ENCODE data around the gene PIK3C3.

PIK3C3 gene

GRCh38 chr18:42126586-42126985 is 171.6 kb downstream of the PIK3C3 start:
- TF ChIP-seq TOX (CRISPR knock-in tag; IDR thresholded peaks at IDR 0.05; ENCODE audit: borderline replicate concordance) (no peak), BACH2 (CRISPR knock-in tag; IDR thresholded peaks at IDR 0.05; ENCODE audit: borderline replicate concordance) (no peak), ZNF70 (CRISPR knock-in tag; IDR thresholded peaks at IDR 0.05) (no peak), ISL1 (CRISPR knock-in tag; IDR thresholded peaks at IDR 0.05) (no peak)
- no peak for ATAC-seq

- no peak for TF ChIP-seq TCF4 (CRISPR knock-in tag; IDR thresholded peaks at IDR 0.05; ENCODE audit: borderline replicate concordance)
- TF ChIP-seq, protein P1, sequence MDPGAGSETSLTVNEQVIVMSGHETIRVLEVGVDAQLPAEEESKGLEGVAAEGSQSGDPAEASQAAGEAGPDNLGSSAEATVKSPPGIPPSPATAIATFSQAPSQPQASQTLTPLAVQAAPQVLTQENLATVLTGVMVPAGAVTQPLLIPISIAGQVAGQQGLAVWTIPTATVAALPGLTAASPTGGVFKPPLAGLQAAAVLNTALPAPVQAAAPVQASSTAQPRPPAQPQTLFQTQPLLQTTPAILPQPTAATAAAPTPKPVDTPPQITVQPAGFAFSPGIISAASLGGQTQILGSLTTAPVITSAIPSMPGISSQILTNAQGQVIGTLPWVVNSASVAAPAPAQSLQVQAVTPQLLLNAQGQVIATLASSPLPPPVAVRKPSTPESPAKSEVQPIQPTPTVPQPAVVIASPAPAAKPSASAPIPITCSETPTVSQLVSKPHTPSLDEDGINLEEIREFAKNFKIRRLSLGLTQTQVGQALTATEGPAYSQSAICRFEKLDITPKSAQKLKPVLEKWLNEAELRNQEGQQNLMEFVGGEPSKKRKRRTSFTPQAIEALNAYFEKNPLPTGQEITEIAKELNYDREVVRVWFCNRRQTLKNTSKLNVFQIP (CRISPR knock-in tag; IDR thresholded peaks at IDR 0.05; ENCODE audit: borderline replicate concordance, low read depth), result no peak
- no peak for TF ChIP-seq ZFP30 (CRISPR knock-in tag; IDR thresholded peaks at IDR 0.05)
- no peak for TF ChIP-seq CSDC2 (CRISPR knock-in tag; IDR thresholded peaks at IDR 0.05)
- TF ChIP-seq PPARA (CRISPR knock-in tag; IDR thresholded peaks at IDR 0.05; ENCODE audit: borderline replicate concordance), result no peak
- no peak for TF ChIP-seq SNAI2 (CRISPR knock-in tag; IDR thresholded peaks at IDR 0.05)
- TF ChIP-seq ISL1 (CRISPR knock-in tag; IDR thresholded peaks at IDR 0.05), result no peak
- TF ChIP-seq ZC3H10 (CRISPR knock-in tag; IDR thresholded peaks at IDR 0.05), result no peak
- TF ChIP-seq, protein P2, sequence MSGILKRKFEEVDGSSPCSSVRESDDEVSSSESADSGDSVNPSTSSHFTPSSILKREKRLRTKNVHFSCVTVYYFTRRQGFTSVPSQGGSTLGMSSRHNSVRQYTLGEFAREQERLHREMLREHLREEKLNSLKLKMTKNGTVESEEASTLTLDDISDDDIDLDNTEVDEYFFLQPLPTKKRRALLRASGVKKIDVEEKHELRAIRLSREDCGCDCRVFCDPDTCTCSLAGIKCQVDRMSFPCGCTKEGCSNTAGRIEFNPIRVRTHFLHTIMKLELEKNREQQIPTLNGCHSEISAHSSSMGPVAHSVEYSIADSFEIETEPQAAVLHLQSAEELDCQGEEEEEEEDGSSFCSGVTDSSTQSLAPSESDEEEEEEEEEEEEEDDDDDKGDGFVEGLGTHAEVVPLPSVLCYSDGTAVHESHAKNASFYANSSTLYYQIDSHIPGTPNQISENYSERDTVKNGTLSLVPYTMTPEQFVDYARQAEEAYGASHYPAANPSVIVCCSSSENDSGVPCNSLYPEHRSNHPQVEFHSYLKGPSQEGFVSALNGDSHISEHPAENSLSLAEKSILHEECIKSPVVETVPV (CRISPR knock-in tag; IDR thresholded peaks at IDR 0.05), result no peak
- no peak for TF ChIP-seq ARNTL (CRISPR knock-in tag; IDR thresholded peaks at IDR 0.05; ENCODE audit: borderline replicate concordance, low read depth)
- no peak for TF ChIP-seq ZNF8 (CRISPR knock-in tag; IDR thresholded peaks at IDR 0.05)
- TF ChIP-seq ZNF70 (CRISPR knock-in tag; IDR thresholded peaks at IDR 0.05), result no peak
- TF ChIP-seq, protein P3, sequence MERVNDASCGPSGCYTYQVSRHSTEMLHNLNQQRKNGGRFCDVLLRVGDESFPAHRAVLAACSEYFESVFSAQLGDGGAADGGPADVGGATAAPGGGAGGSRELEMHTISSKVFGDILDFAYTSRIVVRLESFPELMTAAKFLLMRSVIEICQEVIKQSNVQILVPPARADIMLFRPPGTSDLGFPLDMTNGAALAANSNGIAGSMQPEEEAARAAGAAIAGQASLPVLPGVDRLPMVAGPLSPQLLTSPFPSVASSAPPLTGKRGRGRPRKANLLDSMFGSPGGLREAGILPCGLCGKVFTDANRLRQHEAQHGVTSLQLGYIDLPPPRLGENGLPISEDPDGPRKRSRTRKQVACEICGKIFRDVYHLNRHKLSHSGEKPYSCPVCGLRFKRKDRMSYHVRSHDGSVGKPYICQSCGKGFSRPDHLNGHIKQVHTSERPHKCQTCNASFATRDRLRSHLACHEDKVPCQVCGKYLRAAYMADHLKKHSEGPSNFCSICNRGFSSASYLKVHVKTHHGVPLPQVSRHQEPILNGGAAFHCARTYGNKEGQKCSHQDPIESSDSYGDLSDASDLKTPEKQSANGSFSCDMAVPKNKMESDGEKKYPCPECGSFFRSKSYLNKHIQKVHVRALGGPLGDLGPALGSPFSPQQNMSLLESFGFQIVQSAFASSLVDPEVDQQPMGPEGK (CRISPR knock-in tag; IDR thresholded peaks at IDR 0.05; ENCODE audit: borderline replicate concordance), result no peak
- TF ChIP-seq BACH2 (CRISPR knock-in tag; IDR thresholded peaks at IDR 0.05; ENCODE audit: borderline replicate concordance), result no peak
- no peak for TF ChIP-seq ZNF565 (CRISPR knock-in tag; conservative IDR thresholded peaks at IDR 0.05; ENCODE audit: low read depth)
- TF ChIP-seq, protein P4, sequence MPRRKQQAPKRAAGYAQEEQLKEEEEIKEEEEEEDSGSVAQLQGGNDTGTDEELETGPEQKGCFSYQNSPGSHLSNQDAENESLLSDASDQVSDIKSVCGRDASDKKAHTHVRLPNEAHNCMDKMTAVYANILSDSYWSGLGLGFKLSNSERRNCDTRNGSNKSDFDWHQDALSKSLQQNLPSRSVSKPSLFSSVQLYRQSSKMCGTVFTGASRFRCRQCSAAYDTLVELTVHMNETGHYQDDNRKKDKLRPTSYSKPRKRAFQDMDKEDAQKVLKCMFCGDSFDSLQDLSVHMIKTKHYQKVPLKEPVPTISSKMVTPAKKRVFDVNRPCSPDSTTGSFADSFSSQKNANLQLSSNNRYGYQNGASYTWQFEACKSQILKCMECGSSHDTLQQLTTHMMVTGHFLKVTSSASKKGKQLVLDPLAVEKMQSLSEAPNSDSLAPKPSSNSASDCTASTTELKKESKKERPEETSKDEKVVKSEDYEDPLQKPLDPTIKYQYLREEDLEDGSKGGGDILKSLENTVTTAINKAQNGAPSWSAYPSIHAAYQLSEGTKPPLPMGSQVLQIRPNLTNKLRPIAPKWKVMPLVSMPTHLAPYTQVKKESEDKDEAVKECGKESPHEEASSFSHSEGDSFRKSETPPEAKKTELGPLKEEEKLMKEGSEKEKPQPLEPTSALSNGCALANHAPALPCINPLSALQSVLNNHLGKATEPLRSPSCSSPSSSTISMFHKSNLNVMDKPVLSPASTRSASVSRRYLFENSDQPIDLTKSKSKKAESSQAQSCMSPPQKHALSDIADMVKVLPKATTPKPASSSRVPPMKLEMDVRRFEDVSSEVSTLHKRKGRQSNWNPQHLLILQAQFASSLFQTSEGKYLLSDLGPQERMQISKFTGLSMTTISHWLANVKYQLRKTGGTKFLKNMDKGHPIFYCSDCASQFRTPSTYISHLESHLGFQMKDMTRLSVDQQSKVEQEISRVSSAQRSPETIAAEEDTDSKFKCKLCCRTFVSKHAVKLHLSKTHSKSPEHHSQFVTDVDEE (CRISPR knock-in tag; IDR thresholded peaks at IDR 0.05), result no peak
- ATAC-seq, result no peak
Measured at GRCh38 chr18:42131066-42131929, 176.3 kb downstream of the PIK3C3 start.

- TF ChIP-seq ISL1 (CRISPR knock-in tag; IDR thresholded peaks at IDR 0.05) (no peak), ESRRG (CRISPR knock-in tag; IDR thresholded peaks at IDR 0.05) (no peak), OSR1 (CRISPR knock-in tag; IDR thresholded peaks at IDR 0.05) (no peak), RARB (CRISPR knock-in tag; IDR thresholded peaks at IDR 0.05) (no peak), ZC3H10 (CRISPR knock-in tag; IDR thresholded peaks at IDR 0.05) (no peak), TCF4 (CRISPR knock-in tag; IDR thresholded peaks at IDR 0.05; ENCODE audit: borderline replicate concordance) (no peak), GLIS3 (CRISPR knock-in tag; IDR thresholded peaks at IDR 0.05) (no peak)
- TF ChIP-seq, protein P3 (CRISPR knock-in tag; IDR thresholded peaks at IDR 0.05; ENCODE audit: borderline replicate concordance), result no peak
- TF ChIP-seq, protein P2 (CRISPR knock-in tag; IDR thresholded peaks at IDR 0.05), result no peak
- no peak for ATAC-seq
Measured at GRCh38 chr18:42131930-42132244, 176.9 kb downstream of the PIK3C3 start.
